Measurements from ENCODE around the gene MDH2. TPM values are rescaled to one million over a fixed set of nuclear protein-coding genes. Genes with fewer than 3 reads are reported as not detected.

Gene MDH2
- total and polyA plus RNA-seq, 2 of the 4 experiments (the other 2 are of a cell fraction): 55.4 to 206 TPM

DNA sequence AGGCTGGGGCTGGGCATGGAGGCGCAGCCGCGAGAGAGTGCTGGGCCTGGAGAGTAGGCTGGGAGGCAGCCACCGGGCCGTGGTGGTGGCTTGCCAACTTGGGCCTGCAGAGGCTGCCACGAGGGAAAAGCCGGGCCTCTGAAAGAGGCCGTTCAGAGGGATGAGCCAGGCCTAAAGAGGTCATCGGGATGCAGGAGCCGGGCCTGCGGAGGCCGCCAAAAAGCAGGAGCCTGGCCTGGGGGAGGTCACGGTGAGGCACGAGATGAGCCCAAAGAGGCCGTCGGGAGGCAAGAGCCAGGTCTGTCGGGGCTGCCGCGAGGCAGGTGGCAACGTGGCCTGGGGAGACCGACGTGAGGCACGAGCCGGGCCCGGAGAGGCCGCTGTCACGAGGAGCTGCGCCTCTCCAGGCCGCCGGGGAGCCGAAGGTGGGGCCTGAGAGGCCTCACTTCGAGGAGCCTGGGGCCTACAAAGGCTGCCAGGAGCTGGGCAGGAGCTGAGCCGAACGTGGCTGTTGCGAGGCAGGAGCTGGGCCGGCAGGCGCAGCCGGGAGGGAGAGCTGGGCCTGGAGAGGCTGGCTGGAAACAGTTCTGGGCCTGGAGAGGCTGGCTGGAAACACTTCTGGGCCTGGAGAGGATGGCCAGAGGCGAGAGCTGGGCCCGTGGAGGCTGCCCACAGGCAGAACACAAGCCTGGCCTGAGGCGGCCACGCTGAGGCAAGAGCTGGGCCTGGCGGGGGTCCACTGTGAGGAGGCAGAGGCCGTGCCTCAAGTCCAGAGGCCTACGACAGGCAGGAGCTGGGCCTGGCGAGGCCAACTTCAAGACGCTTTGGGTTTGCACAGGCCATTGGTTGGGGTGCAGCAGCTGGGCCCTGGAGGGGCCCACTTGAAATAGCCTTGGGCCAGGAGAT lies 24.6 kb downstream of the MDH2 start:
- Histone ChIP-seq H3K27ac (ENCODE audit: insufficient read depth, low read length) (no peak overlapping the region), H2AFZ (replicated peaks; ENCODE audit: low read length, poor library complexity) (no peak overlapping the region), H3K36me3 (ENCODE audit: control insufficient read depth, insufficient read depth, low read length) (peaks cover 2% of the 10 kb centered on the region; the same call in 1 of the 2 replicates), H3K27me3 (ENCODE audit: control insufficient read depth, insufficient read depth, low read length) (no peaks in the 10 kb centered on the region), H3K4me1 (ENCODE audit: control insufficient read depth, insufficient read depth, low read length) (peaks cover 7% of the 10 kb centered on the region), H3K79me1 (ENCODE audit: low read depth in 1 of 2, low read length in 2 of 2) (no peaks in the 10 kb centered on the region), H4K20me1 (ENCODE audit: insufficient read depth, low read length) (peaks cover 2% of the 10 kb centered on the region; the same call in 1 of the 2 replicates), H4K5ac (ENCODE audit: low read depth, low read length) (no peak overlapping the region), H3K4me2 (ENCODE audit: low read depth, low read length) (no peak overlapping the region), H4K91ac (ENCODE audit: insufficient read depth, low read depth, low read length) (0 out of 2 replicates have a peak overlapping the region, but pooled peaks have one; percentile 76), H2BK15ac (ENCODE audit: low read depth, low read length) (no peak overlapping the region), H3K4ac (ENCODE audit: low read depth, low read length) (0 out of 2 replicates have a peak overlapping the region, but pooled peaks have one; percentile 64), H4K8ac (ENCODE audit: low read depth in 2 of 2, low read length in 2 of 2) (no peak overlapping the region), H2BK5ac (ENCODE audit: low read depth, low read length, poor library complexity, severe bottlenecking) (no peak overlapping the region), H3K56ac (ENCODE audit: extremely low read depth, insufficient read depth, low read length) (no peak overlapping the region), H3K9ac (ENCODE audit: low read depth, low read length) (no peak overlapping the region), H3K4me3 (ENCODE audit: insufficient read depth, low read depth, low read length) (no peak overlapping the region), H3K18ac (ENCODE audit: low read depth, low read length) (no peak overlapping the region), H3K9me1 (ENCODE audit: insufficient read depth, low read length) (peaks cover 9% of the 10 kb centered on the region), H2AK9ac (replicated peaks; ENCODE audit: low read depth, low read length, poor library complexity) (peak overlapping the region; percentile 84), H3K9me3 (ENCODE audit: control insufficient read depth, insufficient read depth, low read length) (peaks cover 5% of the 10 kb centered on the region), H2BK120ac (ENCODE audit: low read depth, low read length) (no peak overlapping the region), H3K14ac (replicated peaks; ENCODE audit: low read depth, low read length) (no peak overlapping the region), H2BK20ac (ENCODE audit: low read depth, low read length) (no peak overlapping the region), H3K23ac (ENCODE audit: low read depth, low read length) (no peak overlapping the region), H2AK5ac (ENCODE audit: low read depth, low read length) (peak overlapping the region; percentile 1; the same call in 1 of the 2 replicates)
- DNase-seq (no peak), ATAC-seq (ENCODE audit: low read depth) (no peak)
- in situ Hi-C loops (cut with MboI; ENCODE audit: low sequenced_read_pairs) (no loop called here), intact Hi-C loops (cut with micrococcal nuclease) (no loop called here), dilution Hi-C loops (cut with HindIII; ENCODE audit: low sequenced_read_pairs, unreplicated experiment) (no loop called here)
- TF ChIP-seq SMC3 (IDR thresholded peaks at IDR 0.05; ENCODE audit: low read depth, low read length): no peak
- TF ChIP-seq MAZ (IDR thresholded peaks at IDR 0.05; ENCODE audit: borderline replicate concordance, low read depth, low read length): no peak
- TF ChIP-seq, protein P1, sequence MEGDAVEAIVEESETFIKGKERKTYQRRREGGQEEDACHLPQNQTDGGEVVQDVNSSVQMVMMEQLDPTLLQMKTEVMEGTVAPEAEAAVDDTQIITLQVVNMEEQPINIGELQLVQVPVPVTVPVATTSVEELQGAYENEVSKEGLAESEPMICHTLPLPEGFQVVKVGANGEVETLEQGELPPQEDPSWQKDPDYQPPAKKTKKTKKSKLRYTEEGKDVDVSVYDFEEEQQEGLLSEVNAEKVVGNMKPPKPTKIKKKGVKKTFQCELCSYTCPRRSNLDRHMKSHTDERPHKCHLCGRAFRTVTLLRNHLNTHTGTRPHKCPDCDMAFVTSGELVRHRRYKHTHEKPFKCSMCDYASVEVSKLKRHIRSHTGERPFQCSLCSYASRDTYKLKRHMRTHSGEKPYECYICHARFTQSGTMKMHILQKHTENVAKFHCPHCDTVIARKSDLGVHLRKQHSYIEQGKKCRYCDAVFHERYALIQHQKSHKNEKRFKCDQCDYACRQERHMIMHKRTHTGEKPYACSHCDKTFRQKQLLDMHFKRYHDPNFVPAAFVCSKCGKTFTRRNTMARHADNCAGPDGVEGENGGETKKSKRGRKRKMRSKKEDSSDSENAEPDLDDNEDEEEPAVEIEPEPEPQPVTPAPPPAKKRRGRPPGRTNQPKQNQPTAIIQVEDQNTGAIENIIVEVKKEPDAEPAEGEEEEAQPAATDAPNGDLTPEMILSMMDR (conservative IDR thresholded peaks at IDR 0.05; ENCODE audit: low read depth, low read length): no peak
- TF ChIP-seq MAFK (IDR thresholded peaks at IDR 0.05; ENCODE audit: low read depth, low read length): no peak
- TF ChIP-seq BHLHE40 (IDR thresholded peaks at IDR 0.05; ENCODE audit: low read depth, low read length): no peak
- no peak for TF ChIP-seq FOS (IDR thresholded peaks at IDR 0.05; ENCODE audit: low read depth, low read length)
- no peak for TF ChIP-seq RCOR1 (IDR thresholded peaks at IDR 0.05; ENCODE audit: insufficient replicate concordance, low read length)
- TF ChIP-seq CHD1 (IDR thresholded peaks at IDR 0.05; ENCODE audit: low read depth, low read length): no peak
- no peak for TF ChIP-seq MXI1 (IDR thresholded peaks at IDR 0.05; ENCODE audit: borderline replicate concordance, low read depth, low read length)
- no peak for TF ChIP-seq NFE2L2 (IDR thresholded peaks at IDR 0.05; ENCODE audit: low read depth, low read length)
- TF ChIP-seq, protein P2, sequence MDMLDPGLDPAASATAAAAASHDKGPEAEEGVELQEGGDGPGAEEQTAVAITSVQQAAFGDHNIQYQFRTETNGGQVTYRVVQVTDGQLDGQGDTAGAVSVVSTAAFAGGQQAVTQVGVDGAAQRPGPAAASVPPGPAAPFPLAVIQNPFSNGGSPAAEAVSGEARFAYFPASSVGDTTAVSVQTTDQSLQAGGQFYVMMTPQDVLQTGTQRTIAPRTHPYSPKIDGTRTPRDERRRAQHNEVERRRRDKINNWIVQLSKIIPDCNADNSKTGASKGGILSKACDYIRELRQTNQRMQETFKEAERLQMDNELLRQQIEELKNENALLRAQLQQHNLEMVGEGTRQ (IDR thresholded peaks at IDR 0.05; ENCODE audit: low read depth, low read length): no peak
- TF ChIP-seq RAD21 (IDR thresholded peaks at IDR 0.05; ENCODE audit: low read length): no peak
- no peak for TF ChIP-seq CEBPB (IDR thresholded peaks at IDR 0.05; ENCODE audit: low read depth, low read length)
- POLR2A ChIA-PET (ENCODE audit: unreplicated experiment): interaction anchor here (0.6 kb wide), 1 partner anchor 140 kb away, joined by 3 read pairs; no protein-coding TSS in a partner anchor
- WGBS, 2 experiments (ENCODE audit: extremely low coverage in 2 of 2, insufficient read length in 1 of 2): 98% methylated on average over 27 of the region's 47 CpGs; no CpG with 5 or more reads in 1 of the 2 experiments
- no TSS peak for BruUV-seq (replicated peaks)
- CTCF ChIA-PET: no interaction called here
